ENCODE measurements around the gene PSMB5.

The PSMB5 gene

GRCh38 chr14:22976620-22977433 is 57.9 kb downstream of the PSMB5 start (continued):
- TF ChIP-seq PATZ1 (tag by site-specific recombination; IDR thresholded peaks at IDR 0.05) = peak; percentile 78
- TF ChIP-seq KLF7 (tag by site-specific recombination; IDR thresholded peaks at IDR 0.05; ENCODE audit: borderline replicate concordance) = no peak
- TF ChIP-seq OVOL3 (tag by site-specific recombination; IDR thresholded peaks at IDR 0.05) = no peak
- no peak for TF ChIP-seq ZNF146 (tag by site-specific recombination; IDR thresholded peaks at IDR 0.05)
- TF ChIP-seq ZNF24 (tag by site-specific recombination; IDR thresholded peaks at IDR 0.05) = no peak
- no peak for TF ChIP-seq ZNF514 (tag by site-specific recombination; IDR thresholded peaks at IDR 0.05)
- TF ChIP-seq ZBTB10 (tag by site-specific recombination; IDR thresholded peaks at IDR 0.05) = no peak
- TF ChIP-seq ZNF529 (tag by site-specific recombination; IDR thresholded peaks at IDR 0.05; ENCODE audit: insufficient replicate concordance) = no peak
- no peak for TF ChIP-seq ZNF2 (tag by site-specific recombination; IDR thresholded peaks at IDR 0.05)
- TF ChIP-seq WT1 (tag by site-specific recombination; IDR thresholded peaks at IDR 0.05) = no peak
- TF ChIP-seq ZBTB21 (tag by site-specific recombination; IDR thresholded peaks at IDR 0.05) = no peak
- no peak for TF ChIP-seq ZNF677 (tag by site-specific recombination; IDR thresholded peaks at IDR 0.05)
- TF ChIP-seq BCL11B (tag by site-specific recombination; IDR thresholded peaks at IDR 0.05; ENCODE audit: low read depth) = no peak
- no peak for TF ChIP-seq ZNF341 (tag by site-specific recombination; IDR thresholded peaks at IDR 0.05; ENCODE audit: low read depth)
- peak; percentile 79 for TF ChIP-seq OSR2 (tag by site-specific recombination; IDR thresholded peaks at IDR 0.05)
- TF ChIP-seq GLI4 (tag by site-specific recombination; IDR thresholded peaks at IDR 0.05) = no peak
- peak; percentile 33 for TF ChIP-seq IKZF3 (tag by site-specific recombination; IDR thresholded peaks at IDR 0.05)
- TF ChIP-seq ZNF133 (tag by site-specific recombination; IDR thresholded peaks at IDR 0.05) = no peak
- no peak for TF ChIP-seq ZBTB11 (tag by site-specific recombination; conservative IDR thresholded peaks at IDR 0.05; ENCODE audit: low read depth)
- peak; percentile 72 for TF ChIP-seq ZNF398 (tag by site-specific recombination; IDR thresholded peaks at IDR 0.05)
- TF ChIP-seq ZNF324 (tag by site-specific recombination; IDR thresholded peaks at IDR 0.05) = no peak
- 0 out of 2 replicates have a peak, but pooled peaks have one; percentile 35 for TF ChIP-seq PRDM10 (tag by site-specific recombination; IDR thresholded peaks at IDR 0.05)
- TF ChIP-seq ZNF701 (tag by site-specific recombination; IDR thresholded peaks at IDR 0.05) = peak; percentile 95
- no peak for TF ChIP-seq ZNF335 (tag by site-specific recombination; conservative IDR thresholded peaks at IDR 0.05)
- peak; percentile 36; the same call in 1 of the 2 replicates for TF ChIP-seq ZEB2 (tag by site-specific recombination; IDR thresholded peaks at IDR 0.05)
- no peak for TF ChIP-seq ZNF624 (tag by site-specific recombination; IDR thresholded peaks at IDR 0.05)
- peak; percentile 72 for TF ChIP-seq ZNF600 (tag by site-specific recombination; IDR thresholded peaks at IDR 0.05)

All from HEK293 (cell line).